H9 (cell line): Measurements from ENCODE around the gene ZC3H18. TPM values are rescaled to one million over a fixed set of nuclear protein-coding genes. Genes with fewer than 3 reads are reported as not detected.

Experiments
- DNase-seq: peaks from one replicate; pipeline ENCODE4 v3.0.0-alpha.2; 2017
- H2AFZ ChIP-seq: one replicate; pipeline ENCODE4 v1.6.1; 2013; ENCODE audit warnings: mild to moderate bottlenecking, low read length, control low read depth, moderate library complexity
- H2AK5ac ChIP-seq: 2 replicates; pipeline ENCODE4 v1.6.1; 2013; ENCODE audit warnings: low read length, control low read depth, mixed read lengths; ENCODE audit not compliant: insufficient read length
- H2BK120ac ChIP-seq: one replicate; pipeline ENCODE4 v1.6.1; 2013; ENCODE audit warnings: low read depth, mild to moderate bottlenecking, low read length, control low read depth, inconsistent platforms; ENCODE audit not compliant: poor library complexity, severe bottlenecking
- H2BK12ac ChIP-seq: 2 replicates; pipeline ENCODE4 v1.6.1; 2013; ENCODE audit warnings: low read length, control low read depth, mixed read lengths, low read depth; ENCODE audit not compliant: insufficient read length
- H2BK15ac ChIP-seq: 2 replicates; pipeline ENCODE4 v1.6.1; 2013; ENCODE audit warnings: low read depth, low read length, control low read depth
- H2BK20ac ChIP-seq: one replicate; pipeline ENCODE4 v1.6.1; 2013; ENCODE audit warnings: low read depth, mild to moderate bottlenecking, low read length, control low read depth, inconsistent platforms; ENCODE audit not compliant: poor library complexity, severe bottlenecking
- H2BK5ac ChIP-seq: 2 replicates; pipeline ENCODE4 v1.6.1; 2013; ENCODE audit warnings: low read length, control low read depth, mixed read lengths; ENCODE audit not compliant: insufficient read length
- H3K14ac ChIP-seq: 2 replicates; pipeline ENCODE4 v1.6.1; 2013; ENCODE audit warnings: low read length, control low read depth; ENCODE audit not compliant: insufficient read depth
- H3K18ac ChIP-seq: 2 replicates; pipeline ENCODE4 v1.6.1; 2013; ENCODE audit warnings: low read depth, mild to moderate bottlenecking, mixed read lengths, low read length, control low read depth; ENCODE audit not compliant: insufficient read length
- H3K23ac ChIP-seq: 2 replicates; pipeline ENCODE4 v1.6.1; 2013; ENCODE audit warnings: low read length, control low read depth, mixed read lengths, low read depth; ENCODE audit not compliant: insufficient read length
- H3K23me2 ChIP-seq: 2 replicates; pipeline ENCODE4 v1.6.1; 2013; ENCODE audit warnings: low read depth, mild to moderate bottlenecking, mixed read lengths, low read length, control low read depth; ENCODE audit not compliant: insufficient read length, poor library complexity, severe bottlenecking
- H3K27ac ChIP-seq: 2 replicates; pipeline ENCODE4 v1.5.1; 2013; ENCODE audit warnings: low read length, control low read depth, mixed read lengths, low read depth; ENCODE audit not compliant: insufficient read length
- H3K27me3 ChIP-seq: 2 replicates; pipeline ENCODE4 v1.6.1; 2013; ENCODE audit warnings: low read length, control low read depth, inconsistent platforms; ENCODE audit not compliant: insufficient read depth
- H3K4ac ChIP-seq: 2 replicates; pipeline ENCODE4 v1.6.1; 2013; ENCODE audit warnings: low read depth, mild to moderate bottlenecking, control low read depth, inconsistent platforms, low read length, moderate library complexity
- H3K4me1 ChIP-seq: 2 replicates; pipeline ENCODE4 v1.6.1; 2013; ENCODE audit warnings: low read length, control low read depth, inconsistent platforms; ENCODE audit not compliant: insufficient read depth
- H3K4me2 ChIP-seq: 2 replicates; pipeline ENCODE4 v1.6.1; 2013; ENCODE audit warnings: low read length, control low read depth, mixed read lengths; ENCODE audit not compliant: insufficient read length, insufficient read depth
- H3K56ac ChIP-seq: 2 replicates; pipeline ENCODE4 v1.6.1; 2013; ENCODE audit warnings: low read depth, mild to moderate bottlenecking, mixed read lengths, low read length, control low read depth; ENCODE audit not compliant: insufficient read length
- H3K79me1 ChIP-seq: 2 replicates; pipeline ENCODE4 v1.6.1; 2013; ENCODE audit warnings: low read depth, mild to moderate bottlenecking, moderate library complexity, low read length, control low read depth, inconsistent platforms; ENCODE audit not compliant: insufficient read depth, poor library complexity, severe bottlenecking
- H3K79me2 ChIP-seq: 2 replicates; pipeline ENCODE4 v1.6.1; 2013; ENCODE audit warnings: low read length, control low read depth, inconsistent platforms; ENCODE audit not compliant: insufficient read depth
- H3K9ac ChIP-seq: 2 replicates; pipeline ENCODE4 v1.6.1; 2013; ENCODE audit warnings: low read length, control low read depth, mixed read lengths; ENCODE audit not compliant: insufficient read length; ENCODE audit errors: extremely low read depth
- H3K9me3 ChIP-seq: one replicate; pipeline ENCODE4 v1.6.1; 2013; ENCODE audit warnings: low read depth, low read length, inconsistent platforms; ENCODE audit not compliant: control insufficient read depth
- H3T11ph ChIP-seq: one replicate; pipeline ENCODE4 v1.6.1; 2013; ENCODE audit warnings: mild to moderate bottlenecking, low read length, control low read depth, inconsistent platforms
- H4K20me1 ChIP-seq: one replicate; pipeline ENCODE4 v1.6.1; 2013; ENCODE audit not compliant: control insufficient read depth, insufficient read length, insufficient read depth
- H4K5ac ChIP-seq: 2 replicates; pipeline ENCODE4 v1.6.1; 2013; ENCODE audit warnings: low read depth, mild to moderate bottlenecking, mixed read lengths, low read length, control low read depth; ENCODE audit not compliant: insufficient read length
- H4K8ac ChIP-seq: replicated peaks from 2 replicates; pipeline ENCODE4 v1.6.1; 2013; ENCODE audit warnings: low read length, control low read depth, mixed read lengths, low read depth; ENCODE audit not compliant: insufficient read length
- H4K91ac ChIP-seq: 2 replicates; pipeline ENCODE4 v1.6.1; 2013; ENCODE audit warnings: low read depth, mild to moderate bottlenecking, moderate library complexity, mixed read lengths, low read length, control low read depth; ENCODE audit not compliant: insufficient read length
- H3K27ac Mint-ChIP-seq, 3 experiments: 2 replicates in 2 of 3; 3 replicates in 1 of 3; pipeline ENCODE4 v1.8.0; 2020 to 2021; ENCODE audit warnings: mixed read lengths in 3 of 3, mild to moderate bottlenecking in 1 of 3, moderate library complexity in 1 of 3
- H3K27me3 Mint-ChIP-seq: 2 replicates; pipeline ENCODE4 v1.8.0; 2021; ENCODE audit warnings: low read depth, mild to moderate bottlenecking, moderate library complexity, mixed read lengths
- H3K36me3 Mint-ChIP-seq, 3 experiments: 2 replicates in 2 of 3; 3 replicates in 1 of 3; pipeline ENCODE4 v1.8.0; 2020 to 2021; ENCODE audit warnings: low read depth in 3 of 3, mixed read lengths in 3 of 3; ENCODE audit not compliant: insufficient read depth in 1 of 3
- H3K4me1 Mint-ChIP-seq, 2 experiments: 2 replicates each; pipeline ENCODE4 v1.8.0; 2020; ENCODE audit warnings: mixed read lengths in 2 of 2
- H3K4me3 Mint-ChIP-seq, 2 experiments: 2 replicates in 1 of 2; 3 replicates in 1 of 2; pipeline ENCODE4 v1.8.0; 2020 to 2021; ENCODE audit warnings: mild to moderate bottlenecking in 2 of 2, mixed read lengths in 2 of 2, moderate library complexity in 1 of 2
- H3K9me3 Mint-ChIP-seq, 2 experiments: 2 replicates in 1 of 2; 3 replicates in 1 of 2; pipeline ENCODE4 v1.8.0; 2020; ENCODE audit warnings: mild to moderate bottlenecking in 2 of 2, mixed read lengths in 2 of 2, moderate library complexity in 1 of 2
- CTCF ChIP-seq: fragments of 200-600 bp; sonication (generic); conservative IDR thresholded peaks from 3 replicates; pipeline ENCODE4 v1.8.0; 2021; ENCODE audit warnings: antibody characterized with exemption, mild to moderate bottlenecking
- WGBS: extraction: QIAGEN DNeasy Blood & Tissue Kit; methylation state at CpG from one replicate; pipeline ENCODE4 v1.1.7; 2013; ENCODE audit warnings: missing lambda C conversion rate, low lambda C conversion rate, mixed read lengths; ENCODE audit not compliant: insufficient read length; ENCODE audit errors: extremely low coverage; 5-methylcytosine and 5-hydroxymethylcytosine counted together
- total RNA-seq: library from RNA; stranded (reverse); gene quantifications from 2 replicates; pipeline ENCODE4 v1.2.1, GENCODE V29; 2021

Gene ZC3H18
- total RNA-seq, 1 experiment from 2014 or later: 69.7 TPM

GRCh38 chr16:88634994-88635670, 64.9 kb downstream of the ZC3H18 start:
- no peaks in the 10 kb centered on the region for H3K27me3 ChIP-seq
- H4K20me1 ChIP-seq: no peaks in the 10 kb centered on the region
- no peaks in the 10 kb centered on the region; a peak in 1 of 5 replicates for H3K9me3 Mint-ChIP-seq
- H3K4me1 Mint-ChIP-seq: peaks cover 19 to 35% of the 10 kb centered on the region in 2 experiments
- H4K91ac ChIP-seq: no peak overlapping the region
- H3K14ac ChIP-seq: no peak overlapping the region
- H3K4me3 Mint-ChIP-seq: peak overlapping the region; percentile 61 to 80
- H3K27me3 Mint-ChIP-seq: peaks cover 21% of the 10 kb centered on the region
- DNase-seq: no peak
- H3K4me2 ChIP-seq: peak overlapping the region; percentile 54
- H3K4me1 ChIP-seq: no peaks in the 10 kb centered on the region; the same call in 1 of the 2 replicates
- H2BK12ac ChIP-seq: no peak overlapping the region
- H2AFZ ChIP-seq: no peak overlapping the region
- H3K9me3 ChIP-seq: no peaks in the 10 kb centered on the region
- no peak overlapping the region for H3K27ac Mint-ChIP-seq
- no peak overlapping the region for H3T11ph ChIP-seq
- no peak overlapping the region for H3K18ac ChIP-seq
- peaks cover 3 to 16% (median 14%) of the 10 kb centered on the region in 3 experiments; a peak in 6 of 7 replicates for H3K36me3 Mint-ChIP-seq
- H4K5ac ChIP-seq: no peak overlapping the region
- H3K4ac ChIP-seq: no peak overlapping the region
- H2BK120ac ChIP-seq: no peak overlapping the region
- H2BK20ac ChIP-seq: no peak overlapping the region
- no peaks in the 10 kb centered on the region for H3K79me2 ChIP-seq
- no peak overlapping the region for H2BK5ac ChIP-seq
- no peak overlapping the region for H3K9ac ChIP-seq
- no peak for TF ChIP-seq CTCF
- H3K23me2 ChIP-seq: peaks cover 15% of the 10 kb centered on the region
- no peak overlapping the region for H4K8ac ChIP-seq
- H3K56ac ChIP-seq: no peak overlapping the region
- H2AK5ac ChIP-seq: no peak overlapping the region
- H3K23ac ChIP-seq: no peak overlapping the region
- no peak overlapping the region for H3K27ac ChIP-seq
- H3K79me1 ChIP-seq: no peaks in the 10 kb centered on the region
- no CpG with 5 or more reads among the region's 28 CpGs for WGBS
- no peak overlapping the region for H2BK15ac ChIP-seq
